HG03135 (cell line): ENCODE measurements around the gene EIF3L.

Experiments
- ATAC-seq: cut with Tn5 transposase; IDR thresholded peaks from one replicate; pipeline ENCODE4 v1.9.1; 2021; ENCODE audit warnings: mild to moderate bottlenecking, moderate library complexity; ENCODE audit not compliant: unreplicated experiment

EIF3L gene

DNA sequence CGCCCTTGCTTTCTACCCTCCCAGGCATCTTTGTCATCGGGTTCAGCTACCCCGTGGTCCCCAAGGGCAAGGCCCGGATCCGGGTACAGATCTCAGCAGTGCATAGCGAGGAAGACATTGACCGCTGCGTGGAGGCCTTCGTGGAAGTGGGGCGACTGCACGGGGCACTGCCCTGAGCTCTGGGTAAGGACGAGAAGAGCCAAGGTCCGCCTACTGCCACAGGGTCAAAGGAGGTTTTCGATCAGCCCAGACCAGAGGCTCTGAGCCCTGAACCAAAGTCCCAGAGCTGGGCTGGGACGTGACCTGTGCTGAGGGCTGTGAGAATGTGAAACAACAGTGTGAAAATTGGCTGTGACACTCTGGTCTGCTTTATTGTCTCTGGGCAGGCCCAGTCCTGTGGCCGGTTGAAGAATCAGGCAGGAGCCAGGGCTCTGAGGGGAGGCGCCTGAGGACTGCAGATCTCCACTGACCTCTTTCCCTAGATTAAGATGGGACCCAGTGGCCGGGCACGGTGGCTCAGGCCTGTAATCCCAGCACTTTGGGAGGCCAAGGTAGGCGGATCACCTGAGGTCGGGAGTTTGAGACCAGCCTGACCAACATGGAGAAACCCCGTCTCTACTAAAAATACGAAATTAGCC, 32.6 kb upstream of the EIF3L start:
- ATAC-seq, result no peak

DNA sequence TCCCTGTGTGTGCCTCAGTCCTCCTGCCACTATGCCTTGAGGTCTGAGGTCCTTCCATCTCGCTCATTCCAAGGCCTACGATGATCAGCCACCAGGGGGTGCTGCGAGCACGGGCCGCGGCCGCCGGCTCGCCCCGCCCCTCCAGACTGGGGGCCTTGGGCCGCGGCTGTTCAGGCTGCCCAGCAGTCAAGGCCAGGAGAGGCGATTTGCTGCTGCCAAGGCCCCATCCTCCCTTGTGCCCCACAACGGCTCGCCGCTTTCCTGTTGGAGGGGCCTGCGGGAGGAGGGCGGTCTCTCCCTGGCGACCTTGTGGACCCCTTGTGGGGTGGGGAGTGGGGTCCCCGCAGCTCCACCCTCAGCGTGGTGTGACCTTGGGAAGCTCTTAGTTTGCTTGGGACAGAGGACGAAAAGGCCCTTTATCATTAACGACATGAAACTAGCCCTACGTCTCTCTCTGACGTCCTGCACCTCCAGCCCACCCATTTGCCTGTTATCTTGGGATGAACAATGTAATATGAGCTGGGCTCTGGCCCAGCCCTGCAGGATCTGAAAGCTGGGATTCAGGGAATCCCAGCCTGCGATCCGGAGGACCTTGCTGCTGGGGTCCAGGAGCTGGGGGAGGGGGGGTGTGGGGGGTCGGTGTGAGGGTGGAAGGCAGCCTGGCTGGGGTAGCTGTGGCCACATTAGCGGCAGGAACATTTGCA, 31.4 kb upstream of the EIF3L start:
- no peak for ATAC-seq

DNA sequence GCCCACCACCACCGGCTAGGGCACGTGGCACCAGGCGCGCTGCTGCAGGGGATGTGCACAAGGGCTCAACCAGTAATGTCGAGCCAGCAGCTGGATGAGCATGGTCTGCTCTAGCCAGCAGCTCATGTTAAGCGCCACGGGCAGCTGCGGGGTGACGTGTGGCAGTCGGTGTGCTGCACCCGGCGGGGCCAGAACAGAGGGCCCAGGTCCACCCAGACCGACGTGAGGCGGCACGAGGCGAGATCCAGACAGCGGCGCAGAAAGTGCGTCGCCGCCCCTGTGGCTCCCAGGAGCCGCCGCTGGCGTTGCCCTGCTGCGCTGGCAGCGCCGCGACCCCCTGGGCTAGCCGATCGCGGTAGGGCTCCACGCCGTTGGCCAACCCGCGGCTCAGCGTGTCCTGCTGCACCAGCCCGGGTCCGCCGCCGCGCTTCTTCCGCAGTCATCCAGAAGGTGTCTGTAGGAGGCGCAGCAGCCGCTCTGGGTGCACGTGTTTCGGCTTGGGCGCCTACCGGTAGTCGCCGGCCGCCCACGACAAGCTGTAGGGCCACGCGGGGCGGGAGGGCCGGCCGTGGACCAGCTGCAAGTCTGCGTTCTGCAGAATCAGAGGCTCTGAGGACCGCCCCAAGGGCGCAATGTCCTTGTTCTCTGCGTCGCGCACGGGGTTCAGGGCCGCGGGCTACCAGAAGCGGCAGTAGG, 30.7 kb upstream of the EIF3L start:
- no peak for ATAC-seq

DNA sequence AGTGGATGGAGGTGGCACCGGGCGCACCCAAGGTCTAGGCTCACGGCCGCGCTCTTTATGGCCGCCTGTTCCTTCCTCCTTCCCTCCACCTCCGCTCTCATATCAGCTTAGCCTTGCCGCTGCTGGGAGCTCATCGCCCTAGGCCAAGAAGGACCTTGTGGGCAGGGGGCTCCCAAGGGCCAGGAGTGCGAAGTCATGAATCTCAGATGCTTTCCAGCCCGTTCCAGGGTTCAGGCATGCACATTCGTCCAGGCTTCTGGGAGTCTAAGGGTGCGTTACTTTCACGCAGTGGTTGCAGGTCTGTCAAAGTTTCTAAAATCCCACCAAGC, 30.1 kb upstream of the EIF3L start:
- no peak for ATAC-seq

DNA sequence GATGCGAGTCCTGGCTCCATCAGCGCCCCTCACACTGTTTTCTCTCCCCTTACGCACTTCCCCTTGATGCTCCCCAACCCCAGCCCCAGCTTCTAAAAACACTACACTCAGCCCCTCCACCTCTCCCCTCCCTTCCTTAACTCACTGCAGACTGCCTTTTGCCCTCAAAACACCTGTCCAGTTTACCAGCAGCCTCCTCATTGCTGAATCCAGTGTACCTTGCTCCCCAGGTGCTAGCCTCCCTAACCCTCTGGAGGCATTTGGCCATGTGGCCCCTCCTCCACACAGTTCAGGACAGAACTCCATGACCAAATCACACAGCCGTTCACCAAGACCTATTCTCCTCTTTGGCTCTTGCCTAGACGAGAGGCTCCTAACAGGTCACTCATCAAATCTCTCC, 28.9 kb upstream of the EIF3L start:
- no peak for ATAC-seq

DNA sequence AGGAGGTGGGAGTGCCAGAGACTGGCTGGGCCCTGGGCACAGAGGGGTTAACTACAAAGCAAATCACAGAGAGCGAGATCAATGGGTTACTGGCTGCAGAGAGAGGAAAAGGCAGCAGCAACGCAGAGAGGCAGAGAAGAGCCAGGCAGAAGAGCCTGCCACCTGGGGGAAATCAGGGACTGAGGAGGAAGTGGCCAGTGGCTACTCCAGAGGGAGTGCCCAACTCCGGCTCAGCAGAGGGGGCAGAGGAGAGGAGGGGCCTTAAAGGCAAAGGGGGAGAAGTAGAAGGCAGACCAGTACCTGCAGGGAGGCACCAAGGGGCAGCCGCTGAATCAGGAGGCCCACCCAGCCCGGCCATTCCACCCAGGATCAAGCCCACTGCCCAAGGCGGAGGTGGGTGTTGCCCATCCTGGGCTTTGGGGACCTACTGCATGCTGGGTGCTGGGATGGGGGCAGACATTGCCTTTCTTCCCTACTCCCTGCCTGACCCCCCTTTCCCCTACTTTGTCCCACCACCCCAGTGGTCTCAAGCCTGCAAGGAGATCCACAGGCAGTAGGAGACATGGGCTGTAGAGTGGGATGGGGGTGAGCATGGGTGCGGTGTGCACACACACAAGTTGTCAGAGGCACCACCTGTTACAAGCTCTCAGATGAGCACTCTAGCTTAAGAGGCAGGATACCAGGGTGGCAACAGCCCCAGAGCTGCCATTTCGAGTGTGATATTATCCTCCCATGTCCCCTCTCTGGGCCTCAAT, 27.0 kb upstream of the EIF3L start:
- ATAC-seq, result no peak

DNA sequence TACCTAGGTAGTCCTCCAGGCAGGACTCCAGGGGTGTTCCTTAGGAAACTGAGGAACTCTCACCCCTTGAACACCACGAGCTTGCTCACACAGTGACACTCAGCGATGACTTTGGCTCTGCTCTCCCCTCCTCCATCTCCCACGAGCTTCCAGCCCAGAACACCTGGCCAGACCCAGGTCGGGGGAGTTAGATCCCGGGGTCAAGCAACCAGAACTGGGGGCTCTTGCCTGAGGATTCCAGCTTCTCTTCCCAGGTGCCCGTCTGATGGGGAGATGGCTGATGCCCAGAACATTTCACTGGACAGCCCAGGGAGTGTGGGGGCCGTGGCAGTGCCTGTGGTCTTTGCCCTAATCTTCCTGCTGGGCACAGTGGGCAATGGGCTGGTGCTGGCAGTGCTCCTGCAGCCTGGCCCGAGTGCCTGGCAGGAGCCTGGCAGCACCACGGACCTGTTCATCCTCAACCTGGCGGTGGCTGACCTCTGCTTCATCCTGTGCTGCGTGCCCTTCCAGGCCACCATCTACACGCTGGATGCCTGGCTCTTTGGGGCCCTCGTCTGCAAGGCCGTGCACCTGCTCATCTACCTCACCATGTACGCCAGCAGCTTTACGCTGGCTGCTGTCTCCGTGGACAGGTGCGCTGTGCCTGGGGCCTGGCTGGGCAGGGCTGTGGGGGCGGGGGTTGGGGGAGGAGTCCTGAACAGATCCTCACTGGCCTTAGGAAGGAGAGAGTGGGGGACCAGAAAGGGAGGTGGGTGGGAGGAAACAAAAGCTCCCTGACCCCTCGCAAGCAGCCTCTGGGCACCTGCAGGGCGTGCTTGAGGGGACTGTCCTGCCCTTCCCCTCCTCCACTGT, 25.9 kb upstream of the EIF3L start, which contains the start of gene GALR3:
Gene GALR3 (plus strand): TSS at position 249 of the 852 bp plus-strand sequence. CDS start 25 bp downstream, at position 274.
- no peak for ATAC-seq

DNA sequence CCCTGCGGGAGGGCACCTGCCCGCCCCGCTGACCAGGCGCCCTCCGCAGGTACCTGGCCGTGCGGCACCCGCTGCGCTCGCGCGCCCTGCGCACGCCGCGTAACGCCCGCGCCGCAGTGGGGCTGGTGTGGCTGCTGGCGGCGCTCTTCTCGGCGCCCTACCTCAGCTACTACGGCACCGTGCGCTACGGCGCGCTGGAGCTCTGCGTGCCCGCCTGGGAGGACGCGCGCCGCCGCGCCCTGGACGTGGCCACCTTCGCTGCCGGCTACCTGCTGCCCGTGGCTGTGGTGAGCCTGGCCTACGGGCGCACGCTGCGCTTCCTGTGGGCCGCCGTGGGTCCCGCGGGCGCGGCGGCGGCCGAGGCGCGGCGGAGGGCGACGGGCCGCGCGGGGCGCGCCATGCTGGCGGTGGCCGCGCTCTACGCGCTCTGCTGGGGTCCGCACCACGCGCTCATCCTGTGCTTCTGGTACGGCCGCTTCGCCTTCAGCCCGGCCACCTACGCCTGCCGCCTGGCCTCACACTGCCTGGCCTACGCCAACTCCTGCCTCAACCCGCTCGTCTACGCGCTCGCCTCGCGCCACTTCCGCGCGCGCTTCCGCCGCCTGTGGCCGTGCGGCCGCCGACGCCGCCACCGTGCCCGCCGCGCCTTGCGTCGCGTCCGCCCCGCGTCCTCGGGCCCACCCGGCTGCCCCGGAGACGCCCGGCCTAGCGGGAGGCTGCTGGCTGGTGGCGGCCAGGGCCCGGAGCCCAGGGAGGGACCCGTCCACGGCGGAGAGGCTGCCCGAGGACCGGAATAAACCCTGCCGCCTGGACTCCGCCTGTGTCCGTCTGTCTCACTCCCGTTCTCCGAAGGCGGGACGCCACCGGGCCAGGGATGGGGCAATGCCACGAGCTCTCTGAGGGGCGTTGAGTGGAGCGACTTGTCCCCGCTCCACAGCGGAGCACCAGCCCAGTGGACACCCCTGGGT, 24.3 kb upstream of the EIF3L start:
- ATAC-seq, result no peak

DNA sequence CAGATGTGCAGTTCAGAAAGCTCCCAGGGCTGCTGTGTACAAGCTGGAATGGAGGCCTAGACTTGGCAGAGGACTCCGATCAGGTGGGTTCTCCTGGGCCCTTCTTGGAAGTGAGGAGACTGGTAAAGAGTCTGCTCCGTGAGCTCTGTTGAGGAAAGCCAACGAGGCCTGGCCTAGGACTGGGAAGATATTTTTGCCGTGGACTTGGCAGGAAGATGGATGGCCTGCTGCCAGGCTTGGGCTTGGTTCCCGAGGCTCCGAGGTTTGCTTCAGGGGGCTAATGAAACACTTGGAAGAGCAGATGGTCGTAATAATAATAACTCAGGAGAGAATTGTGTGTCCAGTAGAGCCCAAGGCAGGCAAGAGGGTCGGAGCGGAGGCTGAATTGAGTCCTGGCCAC, 22.2 kb upstream of the EIF3L start:
- ATAC-seq, result no peak

DNA sequence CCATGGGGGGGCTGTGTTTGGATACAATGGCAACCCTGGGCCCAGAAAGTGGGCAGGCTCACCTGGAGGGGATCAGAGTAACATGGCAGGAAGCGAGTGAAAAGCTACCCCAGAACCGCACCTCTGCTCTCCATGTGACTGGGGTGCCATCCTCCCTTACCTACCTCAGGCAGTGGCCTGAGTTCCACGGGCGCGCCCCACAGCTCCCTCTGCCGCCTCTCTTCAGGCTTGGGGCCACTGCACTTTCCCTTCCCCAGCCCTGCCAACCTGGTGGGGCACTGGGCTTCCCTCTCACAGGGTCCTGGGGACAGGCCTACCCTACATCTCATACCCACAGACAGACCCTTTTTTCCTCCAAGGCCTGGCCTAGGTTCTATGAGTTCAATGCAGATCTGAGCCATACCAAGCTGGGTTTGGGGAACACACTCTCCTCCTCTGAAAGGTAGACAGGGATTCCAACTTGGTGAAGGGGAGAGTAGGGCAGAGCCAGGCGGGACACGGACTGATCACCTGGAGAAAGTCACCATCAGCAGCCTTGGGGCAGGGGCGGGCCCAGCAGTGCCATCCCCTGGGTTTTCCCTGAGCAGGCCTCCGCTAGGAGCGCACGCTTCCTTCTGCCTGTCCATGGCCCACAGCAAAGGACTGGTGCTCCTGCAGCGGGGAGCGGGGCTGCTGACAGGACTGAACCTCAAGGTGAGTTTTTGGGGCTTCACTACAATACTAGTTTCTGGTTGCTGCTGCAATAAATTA, 19.0 kb upstream of the EIF3L start:
- no peak for ATAC-seq

DNA sequence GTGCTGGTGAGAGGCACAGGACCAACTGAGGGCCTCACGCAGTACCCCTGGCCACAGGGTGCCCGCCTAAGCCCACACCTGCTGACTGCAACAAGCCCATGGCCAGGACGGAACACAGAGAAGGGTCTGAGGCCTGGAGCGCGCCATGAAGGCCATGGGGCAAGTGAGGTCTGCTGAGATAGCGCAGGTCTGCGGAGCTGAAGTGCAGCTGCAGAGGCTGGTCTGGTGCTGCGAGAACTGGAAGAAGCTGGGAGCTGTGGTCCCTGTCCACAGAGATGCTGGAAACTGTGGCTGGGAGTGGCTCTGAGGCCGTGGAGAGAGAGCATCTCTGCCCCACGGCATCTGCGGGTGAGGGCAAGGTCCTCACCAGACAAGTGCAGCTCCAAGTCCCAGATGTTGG, 17.7 kb upstream of the EIF3L start:
- ATAC-seq, result no peak

DNA sequence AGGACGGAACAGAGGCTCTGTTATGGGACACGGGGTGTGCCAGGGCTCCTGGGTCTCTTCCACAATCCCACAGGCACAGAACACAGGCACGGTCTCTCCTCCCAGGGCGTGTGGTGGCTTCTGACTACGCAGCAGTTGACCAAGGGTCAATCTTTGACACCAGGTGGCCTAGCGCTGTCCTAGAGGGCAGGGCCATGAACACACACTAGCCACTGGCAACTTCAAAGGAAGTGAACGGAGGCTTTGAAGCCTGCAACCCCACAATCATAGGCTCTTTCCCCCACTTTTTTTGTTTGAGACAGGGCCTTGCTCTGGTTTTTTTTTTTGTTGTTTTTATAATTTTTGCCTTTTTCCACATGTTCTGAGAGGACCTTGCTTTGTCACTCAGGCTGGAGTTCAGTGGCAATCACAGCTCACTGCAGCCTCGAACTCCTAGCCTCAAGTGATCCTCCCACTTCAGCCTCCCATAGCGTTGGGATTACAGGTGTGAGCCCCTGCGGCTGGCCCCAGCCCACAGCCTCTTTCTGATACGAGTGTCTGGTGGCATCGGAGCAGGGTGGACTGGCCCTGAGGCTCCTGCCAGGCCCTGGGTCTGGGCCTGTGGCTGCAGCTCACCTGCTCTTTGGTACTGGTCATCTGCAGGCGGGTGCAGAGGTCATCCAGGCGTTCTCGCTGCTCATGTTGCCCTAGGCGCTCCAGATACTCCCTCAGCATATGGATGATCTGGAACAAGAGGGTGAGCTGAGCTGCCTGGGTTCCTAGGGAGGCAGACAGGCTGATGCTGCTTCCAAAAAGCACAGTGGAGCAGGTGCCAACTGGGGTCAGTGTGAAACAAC, 17.0 kb upstream of the EIF3L start:
- ATAC-seq, result no peak

DNA sequence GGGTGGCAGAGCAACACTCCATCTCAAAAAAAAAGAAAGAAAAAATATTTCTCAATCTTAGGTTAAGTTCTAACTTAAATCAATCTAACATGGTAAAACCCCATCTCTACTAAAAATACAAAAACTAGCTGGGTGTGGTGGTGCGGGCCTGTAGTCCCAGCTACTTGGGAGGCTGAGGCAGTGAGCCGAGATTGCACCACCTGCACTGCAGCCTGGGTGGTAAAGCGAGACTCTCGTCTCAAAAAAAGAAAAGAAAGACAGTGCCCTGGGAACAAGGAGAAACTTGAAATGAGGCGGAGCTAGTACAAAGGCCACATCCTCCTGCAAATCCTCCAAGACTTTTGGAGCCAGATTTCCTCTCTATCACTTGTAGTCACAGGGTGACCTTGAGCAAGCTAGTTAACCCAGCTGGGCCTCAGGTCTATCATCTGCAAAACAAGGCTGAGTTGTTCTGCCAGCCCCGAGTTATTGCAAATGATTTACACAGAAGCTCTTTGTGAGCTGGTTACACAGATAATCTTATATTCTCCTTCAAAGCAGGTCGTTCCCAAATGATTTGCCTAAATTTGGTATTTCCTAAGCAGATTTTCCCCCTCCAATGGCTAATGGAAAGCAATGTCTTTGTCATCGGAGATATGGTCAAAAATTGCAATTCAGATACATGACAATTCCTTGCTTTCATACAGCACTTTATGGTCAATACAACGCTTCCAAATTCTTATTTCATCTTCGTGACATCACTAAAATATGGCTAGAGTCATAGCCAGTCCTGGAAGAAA, 7.0 kb upstream of the EIF3L start:
- ATAC-seq, result no peak

DNA sequence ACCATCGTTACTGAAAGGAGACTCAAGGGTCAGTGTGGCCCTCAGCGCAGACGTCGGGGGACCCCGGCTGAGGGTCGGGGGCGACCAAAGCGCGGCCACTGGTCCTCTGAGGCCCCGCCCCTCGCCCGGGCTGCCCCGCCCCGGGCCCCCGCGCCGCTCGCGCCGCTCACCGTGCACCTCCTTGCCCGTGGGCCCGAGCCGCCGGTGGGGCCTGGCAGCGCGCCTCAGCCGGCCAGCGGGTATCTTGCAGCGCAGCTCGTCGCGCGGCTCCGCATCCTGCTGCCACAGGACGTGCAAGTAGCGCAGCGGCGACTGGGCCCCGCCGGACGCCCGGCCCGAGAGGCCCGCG, 5.5 kb upstream of the EIF3L start:
- peak; percentile 43 for ATAC-seq

DNA sequence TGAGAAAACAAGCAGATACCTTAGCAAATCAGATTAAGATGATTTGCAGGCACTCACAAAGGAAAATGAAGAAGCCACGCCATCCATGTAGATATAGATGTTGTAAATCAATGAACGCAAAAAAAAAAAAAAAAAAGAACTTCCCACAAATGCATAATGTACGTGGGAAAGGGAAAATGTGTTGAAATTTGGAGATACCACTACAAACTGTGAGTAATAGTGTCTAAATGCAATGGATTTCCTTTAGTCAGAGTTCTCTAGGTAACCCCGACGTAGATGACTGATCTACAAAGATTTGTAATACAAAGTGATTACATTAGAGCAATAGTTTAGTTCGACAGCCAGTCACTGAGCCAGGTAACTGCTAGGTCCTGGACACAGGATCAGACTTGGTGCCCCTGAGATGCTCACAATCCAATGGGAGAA, 4.3 kb upstream of the EIF3L start:
- no peak for ATAC-seq

DNA sequence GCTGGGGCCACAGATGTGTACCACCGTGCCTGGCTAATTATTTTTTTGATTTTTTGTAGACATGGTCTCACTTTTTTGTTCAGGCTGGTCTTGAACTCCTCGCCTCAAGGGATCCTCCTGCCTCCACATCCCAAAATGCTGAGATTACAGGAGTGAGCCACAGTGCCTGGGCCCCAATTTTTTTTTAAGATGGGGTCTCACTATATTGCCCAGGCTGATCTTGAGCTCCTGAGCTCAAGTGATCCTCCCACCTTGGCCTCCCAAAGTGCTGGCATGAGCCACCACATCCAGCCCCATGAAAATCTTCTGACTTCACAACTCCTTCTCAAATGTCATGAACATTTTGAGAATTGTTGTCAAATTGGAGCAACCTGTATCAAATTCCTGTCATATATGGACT, 2.8 kb upstream of the EIF3L start:
- no peak for ATAC-seq

DNA sequence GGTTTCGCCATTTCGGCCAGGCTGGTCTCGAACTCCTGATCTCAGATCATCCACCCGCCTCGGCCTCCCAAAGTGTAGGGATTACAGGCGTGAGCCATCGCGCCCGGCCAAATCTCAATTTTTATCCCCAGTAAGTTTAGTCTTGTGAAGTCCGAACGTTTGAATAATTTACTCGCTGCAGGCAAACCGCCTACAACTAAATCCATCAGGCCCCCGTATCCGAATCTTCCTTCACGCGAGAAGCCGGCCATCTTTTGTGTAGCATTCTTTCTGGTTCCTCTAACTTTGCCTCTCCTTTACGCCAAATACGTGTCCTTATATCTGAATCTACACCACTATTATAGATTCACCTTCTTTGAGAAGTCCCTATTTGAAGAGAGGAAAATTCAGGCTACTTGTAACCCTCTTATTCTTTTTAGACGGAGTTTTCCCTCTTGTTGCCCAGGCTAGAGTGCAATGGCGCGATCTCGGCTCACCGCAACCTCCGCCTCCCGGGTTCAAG, 581 bp upstream of the EIF3L start:
- ATAC-seq, result no peak
